CD4-positive, alpha-beta T cell (primary cell): ENCODE data around the gene COL9A1. TPM values are rescaled to one million over a fixed set of nuclear protein-coding genes. Genes with fewer than 3 reads are reported as not detected.

ENCODE experiments used
- ATAC-seq: fragments of 200-7000 bp; cut with Tn5 transposase; one replicate; pipeline ENCODE4 v1.10.0; 2022; ENCODE audit warnings: mild to moderate bottlenecking; ENCODE audit not compliant: poor library complexity
- CTCF ChIA-PET: fragments of 350-600 bp; sonication (Branson Sonifier 250); formaldehyde crosslinking; loops from one replicate; lab custom pipeline; 2021; ENCODE audit warnings: antibody characterized with exemption, inconsistent platforms; lab: Charles Lee
- POLR2A ChIA-PET: fragments of 350-600 bp; sonication (Branson Sonifier 250); formaldehyde crosslinking; loops from one replicate; lab custom pipeline; 2021; ENCODE audit warnings: antibody characterized with exemption, inconsistent platforms; lab: Charles Lee
- DNase-seq, 14 experiments: peaks; one replicate each; pipeline ENCODE4 v3.0.0-alpha.2; 2013 to 2020; ENCODE audit warnings: mixed read lengths in 2 of 14
- H3K27ac ChIP-seq, 2 donors: one replicate each; pipeline versions ENCODE4 v1.5.1 to v1.7.0; 2013; ENCODE audit warnings: low read length in 2 of 2, low read depth in 1 of 2, mild to moderate bottlenecking in 1 of 2
- H3K27me3 ChIP-seq, 2 experiments: 1 replicate in 1 of 2; 2 replicates in 1 of 2; pipeline versions ENCODE4 v1.6.1 to v1.7.0; 2013; ENCODE audit warnings: low read length in 2 of 2, control low read depth in 1 of 2, mild to moderate bottlenecking in 1 of 2, moderate library complexity in 1 of 2; ENCODE audit not compliant: insufficient read depth in 2 of 2, control insufficient read depth in 1 of 2
- H3K36me3 ChIP-seq: one replicate; pipeline ENCODE4 v1.6.1; 2013; ENCODE audit warnings: low read length, control low read depth; ENCODE audit not compliant: insufficient read depth
- H3K4me1 ChIP-seq: one replicate; pipeline ENCODE4 v1.6.1; 2013; ENCODE audit warnings: low read length, control low read depth; ENCODE audit not compliant: insufficient read depth
- H3K4me3 ChIP-seq: one replicate; pipeline ENCODE4 v1.5.1; 2013; ENCODE audit warnings: mild to moderate bottlenecking, low read length, moderate library complexity
- H3K9me3 ChIP-seq, 2 experiments: 1 replicate in 1 of 2; 2 replicates in 1 of 2; pipeline versions ENCODE4 v1.6.1 to v1.7.0; 2013; ENCODE audit warnings: low read length in 2 of 2, mild to moderate bottlenecking in 2 of 2, control low read depth in 1 of 2, moderate library complexity in 1 of 2; ENCODE audit not compliant: control insufficient read depth in 1 of 2, insufficient read depth in 1 of 2
- H3K27ac Mint-ChIP-seq: one replicate; pipeline ENCODE4 v1.8.0; 2020; ENCODE audit warnings: mixed read lengths
- H3K27me3 Mint-ChIP-seq: one replicate; pipeline ENCODE4 v1.8.0; 2021; ENCODE audit warnings: mixed read lengths
- H3K36me3 Mint-ChIP-seq: one replicate; pipeline ENCODE4 v1.8.0; 2021; ENCODE audit warnings: low read depth, mixed read lengths
- H3K4me1 Mint-ChIP-seq: one replicate; pipeline ENCODE4 v1.8.0; 2021; ENCODE audit warnings: low read depth, mixed read lengths
- H3K4me3 Mint-ChIP-seq: one replicate; pipeline ENCODE4 v1.8.0; 2020; ENCODE audit warnings: mild to moderate bottlenecking, mixed read lengths
- H3K9me3 Mint-ChIP-seq: one replicate; pipeline ENCODE4 v1.8.0; 2020; ENCODE audit warnings: mixed read lengths
- CTCF ChIP-seq: fragments of 200-600 bp; IDR thresholded peaks from one replicate; pipeline ENCODE4 v1.8.0; 2022; ENCODE audit warnings: antibody characterized with exemption, mild to moderate bottlenecking
- intact Hi-C, 2 experiments: fragments of 100-400 bp; cut with DNase I in 1 of 2; cut with micrococcal nuclease in 1 of 2; formaldehyde crosslinking; loops; one replicate each; pipeline versions ENCODE4 v1.15.1 to v1.9.0; 2023 to 2025; cut with DNase I, micrococcal nuclease
- total RNA-seq, 174 experiments: library from RNA in 2 of 174; stranded (reverse) in 2 of 174; gene quantifications; one replicate each; pipeline ENCODE4 v1.2.3 and lab custom pipeline; 2021 to 2026

COL9A1 gene
- total RNA-seq, 2 experiments from 2014 or later: not detected

GRCh38 chr6:70282312-70282918 is 20.5 kb downstream of the COL9A1 start:
- POLR2A ChIA-PET: no interaction called here
- Histone ChIP-seq H3K27me3 (peaks cover 28 to 38% of the 10 kb centered on the region in 2 experiments), H3K4me1 (peaks cover 3% of the 10 kb centered on the region), H3K27ac (no peak overlapping the region), H3K9me3 (peaks cover 0 to 16% of the 10 kb centered on the region in 2 experiments), H3K36me3 (no peaks in the 10 kb centered on the region), H3K4me3 (no peak overlapping the region)
- H3K4me3 Mint-ChIP-seq: no peak overlapping the region
- peaks cover 58% of the 10 kb centered on the region for H3K27me3 Mint-ChIP-seq
- DNase-seq (no peak), ATAC-seq (no peak)
- no peaks in the 10 kb centered on the region for H3K36me3 Mint-ChIP-seq
- no peaks in the 10 kb centered on the region for H3K4me1 Mint-ChIP-seq
- H3K9me3 Mint-ChIP-seq: no peaks in the 10 kb centered on the region
- intact Hi-C loops: no loop called here
- CTCF ChIA-PET: no interaction called here
- TF ChIP-seq CTCF: no peak
- H3K27ac Mint-ChIP-seq: no peak overlapping the region

GRCh38 chr6:70281923-70282311 is 21.0 kb downstream of the COL9A1 start:
- ATAC-seq (no peak), DNase-seq (no peak)
- Histone ChIP-seq H3K27ac (no peak overlapping the region), H3K4me1 (peaks cover 3% of the 10 kb centered on the region), H3K9me3 (peaks cover 0 to 16% of the 10 kb centered on the region in 2 experiments), H3K4me3 (no peak overlapping the region), H3K27me3 (peaks cover 28 to 38% of the 10 kb centered on the region in 2 experiments), H3K36me3 (no peaks in the 10 kb centered on the region)
- H3K4me1 Mint-ChIP-seq: no peaks in the 10 kb centered on the region
- no peak for TF ChIP-seq CTCF
- POLR2A ChIA-PET: no interaction called here
- H3K4me3 Mint-ChIP-seq: no peak overlapping the region
- H3K27me3 Mint-ChIP-seq: peaks cover 58% of the 10 kb centered on the region
- CTCF ChIA-PET: no interaction called here
- no peaks in the 10 kb centered on the region for H3K36me3 Mint-ChIP-seq
- no peak overlapping the region for H3K27ac Mint-ChIP-seq
- intact Hi-C loops: no loop called here
- H3K9me3 Mint-ChIP-seq: no peaks in the 10 kb centered on the region

DNA sequence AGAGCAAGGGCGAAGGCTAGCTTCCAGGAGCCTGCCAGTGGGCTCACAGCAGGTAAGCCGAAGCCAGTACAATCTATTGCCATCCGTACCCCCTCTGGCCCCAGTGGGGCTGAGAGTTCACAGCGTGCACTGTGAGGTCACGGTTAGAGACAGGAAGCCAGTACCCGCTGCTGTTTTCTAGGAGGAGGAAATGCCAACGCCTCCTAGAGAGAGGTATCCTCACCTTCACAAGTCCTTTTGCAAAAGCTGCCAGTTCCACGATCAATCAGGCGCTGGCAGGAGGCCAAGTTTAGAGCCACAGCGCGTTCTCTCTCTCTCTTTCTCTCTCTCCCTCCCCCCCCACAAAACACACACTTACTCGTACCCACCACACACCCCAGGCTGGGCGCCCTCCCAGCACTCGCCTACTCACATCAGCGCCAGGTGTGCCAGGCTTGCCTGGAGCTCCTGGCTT is 22.5 kb downstream of the COL9A1 start:
- peaks cover 66% of the 10 kb centered on the region for H3K27me3 Mint-ChIP-seq
- POLR2A ChIA-PET: no interaction called here

More for the DNA sequence above, 22.5 kb downstream of the COL9A1 start:
- ATAC-seq (no peak), DNase-seq (no peak)
- Mint-ChIP-seq H3K27ac (no peak overlapping the region), H3K4me1 (no peaks in the 10 kb centered on the region), H3K9me3 (no peaks in the 10 kb centered on the region), H3K4me3 (no peak overlapping the region), H3K36me3 (no peaks in the 10 kb centered on the region)
- intact Hi-C loops: no loop called here
- Histone ChIP-seq H3K4me1 (peaks cover 3% of the 10 kb centered on the region), H3K27me3 (peaks cover 28 to 38% of the 10 kb centered on the region in 2 experiments), H3K9me3 (peaks cover 0 to 16% of the 10 kb centered on the region in 2 experiments), H3K36me3 (no peaks in the 10 kb centered on the region), H3K4me3 (no peak overlapping the region), H3K27ac (no peak overlapping the region)
- CTCF ChIA-PET: no interaction called here
- TF ChIP-seq CTCF: no peak
